Measurements from ENCODE around the gene ATG9A.
A peak's percentile ranks its signal among the peaks of the same experiment; 100 is the strongest.

Gene ATG9A

DNA sequence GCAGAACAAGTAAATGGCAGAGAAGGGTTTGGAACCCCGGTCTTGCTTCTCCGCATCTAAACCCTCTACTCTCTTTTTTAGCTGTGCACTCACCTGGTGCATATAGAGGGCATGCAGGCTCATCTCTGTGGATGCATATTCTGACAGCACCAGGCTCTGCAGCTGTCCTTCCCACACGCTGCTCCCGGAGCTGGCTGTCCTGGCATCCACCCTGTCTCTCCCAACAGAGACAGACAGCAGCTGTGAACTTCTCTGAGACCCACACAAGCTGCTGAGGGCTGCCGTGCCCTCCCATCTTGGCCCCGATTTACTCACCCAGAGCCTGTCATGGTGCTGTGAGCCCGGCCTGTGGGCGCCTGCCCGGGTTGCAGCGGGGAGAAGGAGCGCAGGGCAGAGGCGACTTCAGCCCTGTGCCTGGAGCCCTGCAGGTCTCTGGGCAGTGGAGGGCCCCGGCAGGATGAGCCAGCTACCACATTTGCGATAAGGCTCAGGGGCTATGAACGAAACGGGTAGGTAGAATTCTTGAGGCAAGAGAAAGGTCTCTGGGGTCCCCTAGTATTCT is 7.4 kb downstream of the ATG9A start:
- Histone ChIP-seq H3K4me3 (no peak overlapping the region), H3K27ac (no peak overlapping the region), H3K9me3 (no peaks in the 10 kb centered on the region), H3K36me3 (peaks cover 58 to 75% (median 70%) of the 10 kb centered on the region in 3 donors), H3K27me3 (no peaks in the 10 kb centered on the region), H3K4me1 (peaks cover 5 to 37% (median 22%) of the 10 kb centered on the region in 4 donors)
- intact Hi-C loops (cut with DNase I; ENCODE audit: low total_unique reads): loop anchor here (10.0 kb wide), 1 partner anchor 73 kb away; no protein-coding TSS in a partner anchor
- TF ChIP-seq, protein P1, sequence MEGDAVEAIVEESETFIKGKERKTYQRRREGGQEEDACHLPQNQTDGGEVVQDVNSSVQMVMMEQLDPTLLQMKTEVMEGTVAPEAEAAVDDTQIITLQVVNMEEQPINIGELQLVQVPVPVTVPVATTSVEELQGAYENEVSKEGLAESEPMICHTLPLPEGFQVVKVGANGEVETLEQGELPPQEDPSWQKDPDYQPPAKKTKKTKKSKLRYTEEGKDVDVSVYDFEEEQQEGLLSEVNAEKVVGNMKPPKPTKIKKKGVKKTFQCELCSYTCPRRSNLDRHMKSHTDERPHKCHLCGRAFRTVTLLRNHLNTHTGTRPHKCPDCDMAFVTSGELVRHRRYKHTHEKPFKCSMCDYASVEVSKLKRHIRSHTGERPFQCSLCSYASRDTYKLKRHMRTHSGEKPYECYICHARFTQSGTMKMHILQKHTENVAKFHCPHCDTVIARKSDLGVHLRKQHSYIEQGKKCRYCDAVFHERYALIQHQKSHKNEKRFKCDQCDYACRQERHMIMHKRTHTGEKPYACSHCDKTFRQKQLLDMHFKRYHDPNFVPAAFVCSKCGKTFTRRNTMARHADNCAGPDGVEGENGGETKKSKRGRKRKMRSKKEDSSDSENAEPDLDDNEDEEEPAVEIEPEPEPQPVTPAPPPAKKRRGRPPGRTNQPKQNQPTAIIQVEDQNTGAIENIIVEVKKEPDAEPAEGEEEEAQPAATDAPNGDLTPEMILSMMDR (IDR thresholded peaks at IDR 0.05): no peak
- no peak for DNase-seq

DNA sequence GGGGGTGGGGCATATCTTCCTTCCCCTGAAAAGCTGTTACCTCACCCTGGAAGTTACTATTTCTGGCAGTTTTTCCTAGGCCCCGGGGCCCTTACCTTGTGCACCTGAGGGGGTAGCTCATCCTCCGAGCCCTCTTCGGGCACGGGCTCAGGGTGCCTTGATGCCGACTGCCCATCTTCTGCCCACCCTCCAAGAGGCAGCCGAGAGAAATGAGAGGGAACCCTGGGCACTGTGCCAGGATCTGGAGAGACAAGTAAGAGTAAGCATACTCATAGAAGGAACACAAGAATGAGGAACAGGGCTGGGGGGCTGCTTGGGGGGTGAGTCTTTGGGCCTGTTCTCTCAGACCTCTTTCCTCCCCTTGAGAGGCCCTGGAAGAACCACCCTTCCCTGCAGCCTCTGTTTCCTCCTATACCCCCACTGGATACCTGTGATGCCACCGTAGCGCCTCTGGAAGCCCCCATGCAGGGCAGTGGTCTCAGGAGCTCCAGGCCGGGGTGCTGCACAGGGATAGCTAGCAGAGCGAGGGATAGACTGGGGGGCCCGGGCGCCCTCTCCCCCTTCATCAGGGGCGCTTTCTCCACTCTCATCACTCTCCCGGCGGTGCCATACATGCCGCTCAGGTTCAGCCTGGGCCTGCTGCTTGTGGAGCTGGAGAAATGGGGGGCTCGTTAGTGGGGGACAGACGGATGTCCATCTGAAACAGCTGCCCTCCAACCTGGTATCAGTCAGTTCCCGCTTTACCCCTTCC is 8.6 kb downstream of the ATG9A start:
- DNase-seq: no peak
- Histone ChIP-seq H3K36me3 (peaks cover 57 to 68% (median 61%) of the 10 kb centered on the region in 3 donors), H3K4me3 (no peak overlapping the region), H3K4me1 (peaks cover 5 to 45% (median 30%) of the 10 kb centered on the region in 4 donors), H3K9me3 (no peaks in the 10 kb centered on the region), H3K27ac (peak overlapping the region in 1 of 2 donors; percentile 88), H3K27me3 (no peaks in the 10 kb centered on the region)
- intact Hi-C loops (cut with DNase I; ENCODE audit: low total_unique reads): loop anchor here (10.0 kb wide), 1 partner anchor 74 kb away; no protein-coding TSS in a partner anchor
- TF ChIP-seq, protein P1 (IDR thresholded peaks at IDR 0.05): no peak

DNA sequence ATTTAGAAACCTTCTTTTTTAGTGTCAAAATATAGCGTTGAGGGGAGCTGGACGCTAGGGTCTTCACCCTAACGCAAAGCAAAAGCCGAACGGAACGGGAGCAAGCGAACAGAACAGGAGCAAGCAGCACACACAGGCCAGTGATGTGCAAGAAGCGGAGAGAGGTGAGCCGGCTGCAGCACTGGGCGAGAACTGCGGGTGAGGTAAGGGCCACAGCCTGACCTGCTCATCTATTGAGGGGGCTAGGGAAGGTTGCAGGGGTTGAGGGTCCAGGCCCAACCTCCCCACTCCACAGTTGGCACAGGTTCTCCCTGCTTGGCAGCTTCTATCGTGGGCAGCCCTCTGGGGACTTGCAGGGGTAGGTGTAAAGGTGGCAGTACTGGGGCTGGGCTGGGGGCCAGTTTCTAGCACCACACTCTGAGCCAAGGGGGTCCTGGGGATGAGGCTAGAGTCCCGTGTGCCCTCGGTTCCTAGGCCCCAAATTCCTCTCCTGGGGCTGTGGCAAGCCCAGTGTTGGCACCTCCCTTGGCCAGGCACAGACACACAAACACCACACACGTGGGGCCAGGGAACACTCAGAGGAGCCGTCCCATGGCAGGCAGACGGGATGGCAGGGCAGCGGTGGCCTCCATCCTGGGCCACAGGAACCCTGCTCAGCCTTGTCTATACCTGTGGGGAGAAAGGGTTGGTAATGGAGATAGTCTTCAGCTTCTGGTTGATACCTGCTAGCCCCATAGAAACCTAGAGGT is 9.5 kb downstream of the ATG9A start:
- peak overlapping the region; percentile 88 to 89 for H3K27ac ChIP-seq
- H3K4me3 ChIP-seq: peak overlapping the region in 1 of 2 donors; percentile 60
- H3K36me3 ChIP-seq: peaks cover 50 to 68% (median 59%) of the 10 kb centered on the region in 3 donors
- DNase-seq: no peak
- no peaks in the 10 kb centered on the region for H3K9me3 ChIP-seq
- H3K4me1 ChIP-seq: peaks cover 5 to 41% (median 31%) of the 10 kb centered on the region in 4 donors
- H3K27me3 ChIP-seq: no peaks in the 10 kb centered on the region
- TF ChIP-seq, protein P1 (IDR thresholded peaks at IDR 0.05): no peak
- intact Hi-C loops (cut with DNase I; ENCODE audit: low total_unique reads): loop anchor here (5.0 to 10.0 kb wide), 2 partner anchors 43 to 75 kb away; partner anchors contain the start of genes CNPPD1 and RETREG2

DNA sequence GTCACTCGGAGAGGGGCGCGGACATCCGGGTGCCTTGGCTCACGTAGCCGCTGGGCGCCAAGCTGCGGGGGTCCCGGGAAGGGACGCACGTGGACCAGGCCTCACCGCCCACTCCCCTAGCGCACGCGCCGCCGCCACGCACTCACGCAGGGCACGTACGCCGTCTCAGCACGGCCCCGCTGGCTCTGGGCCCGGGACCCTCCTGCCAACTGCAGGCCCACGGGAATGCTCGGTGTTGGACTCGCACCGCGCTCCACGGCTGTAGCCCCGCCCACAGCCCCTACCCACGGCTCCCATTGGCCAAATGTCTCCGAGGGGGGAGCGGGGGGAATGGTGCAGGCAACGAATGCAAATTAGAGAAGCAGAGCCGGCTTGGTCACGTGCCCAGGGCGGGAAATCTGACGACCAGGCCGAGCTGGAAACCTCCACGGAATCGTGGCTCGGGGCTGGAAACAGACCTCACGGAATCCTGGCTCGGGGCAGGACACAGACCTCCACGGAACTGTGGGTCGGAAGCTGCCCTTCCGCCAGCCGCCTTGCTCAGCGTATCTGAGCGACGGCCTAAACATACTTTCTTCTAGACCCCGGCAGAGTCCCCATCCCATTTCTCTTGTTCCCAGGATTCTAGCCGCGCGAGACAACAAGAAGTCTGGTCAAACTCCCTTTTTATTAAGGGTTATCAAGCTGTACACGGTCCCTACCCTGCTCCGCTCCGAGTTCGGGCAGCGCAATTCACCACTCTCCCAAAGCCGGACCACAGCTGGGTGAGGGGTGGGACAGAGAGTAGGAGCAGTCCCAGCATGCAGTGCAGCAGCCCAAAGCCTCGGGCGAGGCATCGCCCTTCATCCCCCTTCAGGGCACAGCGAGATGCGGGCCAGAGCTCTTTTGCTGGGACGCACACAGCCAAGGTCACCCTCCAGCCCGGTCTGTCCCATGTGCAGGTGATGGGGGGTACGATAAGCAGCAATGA is 10.4 kb downstream of the ATG9A start, which contains the start of gene ABCB6:
Gene ABCB6, minus strand, starts transcription at position 227 of the 970 bp plus-strand sequence. CDS start 285 bp downstream, outside the sequence.
- DNase-seq: peak; percentile 99
- Histone ChIP-seq H3K9me3 (no peaks in the 10 kb centered on the region), H3K27ac (peak within 1 kb of the TSS; percentile 88 to 89), H3K27me3 (no peaks in the 10 kb centered on the region), H3K4me1 (peaks cover 5 to 41% (median 31%) of the 10 kb centered on the region in 4 donors), H3K4me3 (peak within 1 kb of the TSS; percentile 55 to 60), H3K36me3 (peaks cover 50 to 68% (median 58%) of the 10 kb centered on the region in 3 donors)
- TF ChIP-seq, protein P1 (IDR thresholded peaks at IDR 0.05): no peak
- intact Hi-C loops (cut with DNase I; ENCODE audit: low total_unique reads): loop anchor here (1.0 to 5.0 kb wide), 2 partner anchors 13 to 42 kb away; partner anchors contain the start of genes CNPPD1, RETREG2 and ZFAND2B
